Inflammatory macrophage treated with lipopolysaccharide for 4 hours (primary cell): ENCODE measurements around the gene SUMF1.
A peak's percentile ranks its signal among the peaks of the same experiment; 100 is the strongest.
"Not testable (repeated sequence)": the region's sequence is repeated elsewhere in the genome, so short reads cannot be mapped to it uniquely, and the experiment has no call there.

Experiments used
- DNase-seq: peaks from one replicate; pipeline ENCODE4 v3.0.0-alpha.2; 2020

The SUMF1 gene

GRCh38 chr3:4332574-4332973 is 134.5 kb downstream of the SUMF1 start:
- no peak for DNase-seq

DNA sequence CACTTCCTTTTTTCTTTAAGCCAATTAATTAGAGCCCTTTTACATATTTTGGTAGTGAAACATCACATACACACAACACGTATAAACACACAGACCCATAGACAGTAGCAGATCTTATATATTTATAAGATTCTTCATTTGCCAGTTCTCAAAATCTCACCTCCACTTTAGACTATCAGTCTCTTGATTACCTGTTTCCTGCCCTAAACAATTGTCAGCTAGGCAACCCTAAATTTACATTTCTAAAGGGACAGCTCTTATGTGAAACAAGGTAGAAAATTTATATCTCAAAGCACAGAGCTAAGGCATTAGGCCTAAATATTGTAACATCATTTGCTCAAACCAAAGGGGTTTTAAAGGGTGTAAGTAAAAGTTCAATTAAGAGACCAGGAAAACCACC is 135.0 kb downstream of the SUMF1 start:
- no peak for DNase-seq

DNA sequence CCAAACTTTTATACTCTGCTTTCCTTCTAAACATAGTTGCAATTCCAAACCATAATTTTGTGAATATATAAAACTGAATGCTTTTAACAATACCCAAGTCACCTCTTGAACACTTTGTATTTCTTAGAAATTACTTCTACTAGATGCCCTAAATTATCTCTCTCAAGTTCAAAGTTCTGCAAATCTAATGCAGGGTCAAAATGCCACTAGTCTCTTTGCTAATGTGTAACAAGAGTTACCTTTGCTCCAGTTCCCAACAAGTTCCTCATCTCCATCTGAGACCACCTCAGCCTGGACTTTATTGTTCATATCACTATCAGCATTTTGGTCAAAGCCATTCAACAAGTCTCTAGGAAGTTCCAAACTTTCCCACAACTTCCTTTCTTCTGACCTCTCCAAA is 137.3 kb downstream of the SUMF1 start:
- DNase-seq: not testable (repeated sequence)

DNA sequence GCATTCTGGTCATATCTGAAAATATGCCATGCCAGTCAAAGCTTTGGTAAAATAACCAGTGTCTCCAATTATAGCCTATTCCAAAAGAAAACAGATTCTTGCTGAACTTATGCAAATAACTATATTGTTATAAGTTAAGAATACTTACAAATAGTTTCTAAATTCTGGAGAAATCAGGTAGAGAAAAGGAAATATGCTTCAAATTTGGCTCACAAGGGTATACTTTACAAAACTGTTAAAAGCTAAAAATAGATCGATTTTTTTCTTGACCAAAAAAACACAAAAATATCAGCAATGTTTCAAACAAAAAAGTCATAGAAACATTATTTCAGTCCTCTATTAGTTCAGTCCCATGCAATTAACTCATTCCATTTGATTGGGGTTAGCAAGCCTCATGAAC is 140.2 kb downstream of the SUMF1 start:
- DNase-seq: no peak

DNA sequence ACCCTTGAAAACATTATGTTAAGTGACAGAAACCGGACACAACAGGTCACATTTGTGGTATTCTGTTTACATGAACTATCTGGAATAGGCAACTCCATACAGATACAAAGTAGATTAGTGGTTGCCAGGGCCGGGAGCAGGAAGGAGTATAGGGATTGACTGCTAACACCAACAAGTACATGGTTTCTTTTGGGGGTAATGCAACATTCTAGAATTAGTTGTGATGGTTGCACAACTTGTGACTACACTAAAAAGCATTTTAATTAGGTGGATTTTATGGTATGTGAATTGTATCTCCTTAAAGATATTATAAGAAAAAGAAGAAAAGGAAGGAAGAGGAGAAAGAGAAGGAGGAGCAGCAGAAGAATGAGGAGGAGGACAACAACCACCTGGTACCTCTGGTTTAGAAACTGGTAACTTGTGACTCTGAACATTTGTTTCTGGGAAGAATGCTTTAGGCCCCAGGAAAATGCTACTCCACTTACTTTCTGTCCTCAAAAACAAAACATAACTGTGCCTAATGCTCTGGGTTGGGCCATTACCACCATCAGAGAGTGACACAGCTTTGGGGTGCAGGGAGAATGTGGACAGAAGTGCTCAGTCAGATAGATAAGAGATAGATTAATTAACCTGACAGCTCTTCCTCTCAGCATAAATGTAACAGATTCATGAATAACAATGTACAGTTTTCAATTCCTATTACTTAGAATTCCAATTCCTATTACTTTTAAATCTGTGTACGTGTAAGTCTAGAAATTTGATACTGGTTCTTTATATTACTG is 143.6 kb downstream of the SUMF1 start:
- DNase-seq: no peak

GRCh38 chr3:4322635-4323034 is 144.4 kb downstream of the SUMF1 start:
- peak; percentile 87 for DNase-seq

GRCh38 chr3:4321732-4322131 is 145.3 kb downstream of the SUMF1 start:
- DNase-seq: no peak

DNA sequence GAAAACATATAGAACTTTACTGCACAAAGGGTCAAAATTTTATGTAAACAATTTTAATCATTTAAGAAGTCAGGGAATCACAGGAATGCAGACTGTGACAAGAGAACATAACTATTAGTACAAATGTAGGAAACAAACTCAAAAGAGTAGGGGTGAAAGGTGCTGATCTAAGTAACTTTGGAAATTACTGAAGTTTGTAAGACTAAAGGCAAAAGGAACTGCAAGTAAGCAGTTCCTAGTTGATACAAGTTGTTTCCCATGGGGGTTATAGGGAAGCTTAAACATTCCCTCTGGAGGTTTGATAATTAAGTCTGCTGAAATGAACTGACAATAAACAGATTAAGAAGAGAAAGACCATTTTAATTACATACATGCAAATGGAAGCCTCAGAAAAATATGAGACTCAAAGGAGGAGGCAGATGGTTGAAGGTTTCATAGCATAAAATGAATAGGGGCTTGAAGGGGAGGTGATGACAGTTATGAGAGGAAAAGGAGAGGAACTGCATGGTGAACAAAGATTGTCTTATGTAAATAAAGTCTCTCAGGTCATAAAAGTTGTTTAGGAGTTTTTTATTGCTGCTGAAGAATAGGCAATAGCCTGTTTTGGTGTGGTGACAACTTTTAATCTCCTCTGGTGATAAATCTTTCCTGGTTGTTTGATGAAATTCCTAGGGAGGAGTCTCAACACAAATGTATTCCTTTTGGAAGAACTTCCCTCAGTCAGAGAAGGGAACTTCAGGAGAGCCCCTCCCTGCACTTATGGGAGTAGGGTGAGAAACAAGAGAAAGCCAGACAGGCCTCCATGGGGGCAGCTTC is 146.8 kb downstream of the SUMF1 start:
- DNase-seq: peak; percentile 69

DNA sequence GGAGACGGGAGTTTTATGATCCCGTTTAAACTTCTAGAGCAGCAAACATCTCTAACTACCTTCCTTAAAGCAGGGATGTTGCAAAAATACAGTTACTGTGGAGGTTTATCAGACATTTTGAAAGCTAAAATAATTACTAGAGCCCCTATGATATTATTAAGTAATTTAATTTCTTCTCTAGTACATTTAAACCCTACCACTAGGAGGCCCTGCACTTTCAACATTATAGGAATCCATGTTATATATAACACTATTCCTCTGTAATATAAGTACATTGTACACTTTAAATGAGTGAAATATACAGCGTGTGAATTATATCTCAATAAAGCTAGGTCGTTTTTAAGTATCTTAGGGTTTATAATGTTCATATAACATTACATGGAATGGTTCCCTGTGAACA is 152.4 kb downstream of the SUMF1 start:
- DNase-seq: peak; percentile 25

- no peak for DNase-seq
Measured at GRCh38 chr3:4313606-4314293, 153.3 kb downstream of the SUMF1 start.

DNA sequence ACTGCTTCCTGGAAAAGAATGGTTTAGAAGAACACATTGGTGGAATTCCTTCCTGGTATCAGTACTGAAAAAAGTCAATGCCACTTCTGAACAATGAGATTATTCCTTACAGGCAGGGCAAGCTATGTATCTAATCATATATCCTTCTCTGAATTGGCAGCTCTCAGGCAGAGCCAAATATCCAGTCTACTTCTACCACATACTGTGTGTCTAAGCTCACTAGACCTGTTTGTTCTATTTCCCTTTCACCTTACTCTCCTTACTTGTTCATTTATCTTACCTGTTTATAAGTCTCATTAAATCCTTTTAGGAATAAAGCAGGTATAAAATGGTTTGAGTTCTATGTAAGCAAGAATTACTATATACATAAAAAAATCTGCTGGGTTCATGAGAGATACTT is 155.6 kb downstream of the SUMF1 start:
- no peak for DNase-seq
